Measurements from ENCODE around the gene PIK3R6.

PIK3R6 gene

GRCh38 chr17:8826808-8827435 lies 40.6 kb downstream of the PIK3R6 start:
- H3K36me3 ChIP-seq (ENCODE audit: control insufficient read depth in 2 of 2, insufficient read depth in 2 of 2, low read length in 2 of 2), result no peaks in the 10 kb centered on the region
- no peaks in the 10 kb centered on the region for H3K9me3 ChIP-seq (ENCODE audit: control insufficient read depth in 2 of 2, low read length in 2 of 2)
- H3K27me3 ChIP-seq (ENCODE audit: control insufficient read depth in 2 of 2, insufficient read depth in 2 of 2, low read length in 2 of 2), result no peaks in the 10 kb centered on the region
- H3K4me3 ChIP-seq (ENCODE audit: low read length in 2 of 2), result no peak overlapping the region
- no peak overlapping the region for H3K9ac ChIP-seq (ENCODE audit: low read depth in 1 of 2, low read length in 2 of 2)
- no peaks in the 10 kb centered on the region for H3K4me1 ChIP-seq (ENCODE audit: control insufficient read depth in 2 of 2, insufficient read depth in 2 of 2, low read length in 2 of 2)
- H3K27ac ChIP-seq (ENCODE audit: low read depth in 2 of 2, low read length in 2 of 2), result no peak overlapping the region

- no peaks in the 10 kb centered on the region for H3K4me1 ChIP-seq (ENCODE audit: control insufficient read depth in 2 of 2, insufficient read depth in 2 of 2, low read length in 2 of 2)
- H3K9ac ChIP-seq (ENCODE audit: low read depth in 1 of 2, low read length in 2 of 2), result no peak overlapping the region
- no peaks in the 10 kb centered on the region for H3K27me3 ChIP-seq (ENCODE audit: control insufficient read depth in 2 of 2, insufficient read depth in 2 of 2, low read length in 2 of 2)
- H3K27ac ChIP-seq (ENCODE audit: low read depth in 2 of 2, low read length in 2 of 2), result no peak overlapping the region
- no peak overlapping the region for H3K4me3 ChIP-seq (ENCODE audit: low read length in 2 of 2)
- H3K36me3 ChIP-seq (ENCODE audit: control insufficient read depth in 2 of 2, insufficient read depth in 2 of 2, low read length in 2 of 2), result no peaks in the 10 kb centered on the region
- no peaks in the 10 kb centered on the region for H3K9me3 ChIP-seq (ENCODE audit: control insufficient read depth in 2 of 2, low read length in 2 of 2)
Measured at GRCh38 chr17:8825802-8826201, 41.7 kb downstream of the PIK3R6 start.

DNA sequence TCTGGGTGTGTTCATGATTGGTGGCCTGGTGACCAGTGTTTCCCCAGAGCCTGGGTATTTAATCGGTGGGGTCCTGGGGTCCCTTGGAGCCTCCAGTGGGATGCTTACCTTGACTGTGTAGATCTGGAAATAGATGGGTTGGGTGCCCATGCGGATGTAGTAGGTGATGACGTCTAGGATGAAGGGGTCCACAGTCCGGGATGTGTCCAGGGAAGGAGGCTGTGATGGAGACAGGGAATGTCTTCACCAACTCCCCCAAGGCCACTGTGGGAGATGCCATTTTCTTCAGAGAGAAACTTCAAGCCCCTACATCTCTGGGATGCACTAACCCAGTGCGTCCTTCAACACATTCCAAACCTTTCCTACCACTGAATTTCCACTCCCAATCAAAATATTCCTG lies 44.2 kb downstream of the PIK3R6 start:
- H3K27me3 ChIP-seq (ENCODE audit: control insufficient read depth in 2 of 2, insufficient read depth in 2 of 2, low read length in 2 of 2), result no peaks in the 10 kb centered on the region
- H3K27ac ChIP-seq (ENCODE audit: low read depth in 2 of 2, low read length in 2 of 2), result no peak overlapping the region
- H3K4me1 ChIP-seq (ENCODE audit: control insufficient read depth in 2 of 2, insufficient read depth in 2 of 2, low read length in 2 of 2), result no peaks in the 10 kb centered on the region
- no peaks in the 10 kb centered on the region for H3K36me3 ChIP-seq (ENCODE audit: control insufficient read depth in 2 of 2, insufficient read depth in 2 of 2, low read length in 2 of 2)
- H3K9ac ChIP-seq (ENCODE audit: low read depth in 1 of 2, low read length in 2 of 2), result no peak overlapping the region
- no peaks in the 10 kb centered on the region for H3K9me3 ChIP-seq (ENCODE audit: control insufficient read depth in 2 of 2, low read length in 2 of 2)
- H3K4me3 ChIP-seq (ENCODE audit: low read length in 2 of 2), result no peak overlapping the region

- H3K9ac ChIP-seq (ENCODE audit: low read depth in 1 of 2, low read length in 2 of 2), result no peak overlapping the region
- no peak overlapping the region for H3K4me3 ChIP-seq (ENCODE audit: low read length in 2 of 2)
- no peaks in the 10 kb centered on the region for H3K4me1 ChIP-seq (ENCODE audit: control insufficient read depth in 2 of 2, insufficient read depth in 2 of 2, low read length in 2 of 2)
- H3K27me3 ChIP-seq (ENCODE audit: control insufficient read depth in 2 of 2, insufficient read depth in 2 of 2, low read length in 2 of 2), result no peaks in the 10 kb centered on the region
- H3K27ac ChIP-seq (ENCODE audit: low read depth in 2 of 2, low read length in 2 of 2), result no peak overlapping the region
- no peaks in the 10 kb centered on the region for H3K9me3 ChIP-seq (ENCODE audit: control insufficient read depth in 2 of 2, low read length in 2 of 2)
- H3K36me3 ChIP-seq (ENCODE audit: control insufficient read depth in 2 of 2, insufficient read depth in 2 of 2, low read length in 2 of 2), result no peaks in the 10 kb centered on the region
Measured at GRCh38 chr17:8822401-8823035, 45.0 kb downstream of the PIK3R6 start.

GRCh38 chr17:8821446-8822105 lies 45.9 kb downstream of the PIK3R6 start:
- Histone ChIP-seq H3K9ac (ENCODE audit: low read depth in 1 of 2, low read length in 2 of 2) (no peak overlapping the region), H3K4me3 (ENCODE audit: low read length in 2 of 2) (no peak overlapping the region), H3K9me3 (ENCODE audit: control insufficient read depth in 2 of 2, low read length in 2 of 2) (no peaks in the 10 kb centered on the region), H3K4me1 (ENCODE audit: control insufficient read depth in 2 of 2, insufficient read depth in 2 of 2, low read length in 2 of 2) (no peaks in the 10 kb centered on the region), H3K27me3 (ENCODE audit: control insufficient read depth in 2 of 2, insufficient read depth in 2 of 2, low read length in 2 of 2) (no peaks in the 10 kb centered on the region), H3K27ac (ENCODE audit: low read depth in 2 of 2, low read length in 2 of 2) (no peak overlapping the region), H3K36me3 (ENCODE audit: control insufficient read depth in 2 of 2, insufficient read depth in 2 of 2, low read length in 2 of 2) (no peaks in the 10 kb centered on the region)

- Histone ChIP-seq H3K4me1 (ENCODE audit: control insufficient read depth in 2 of 2, insufficient read depth in 2 of 2, low read length in 2 of 2) (no peaks in the 10 kb centered on the region), H3K27me3 (ENCODE audit: control insufficient read depth in 2 of 2, insufficient read depth in 2 of 2, low read length in 2 of 2) (peaks cover 0 to 4% of the 10 kb centered on the region in 2 donors), H3K4me3 (ENCODE audit: low read length in 2 of 2) (no peak overlapping the region), H3K36me3 (ENCODE audit: control insufficient read depth in 2 of 2, insufficient read depth in 2 of 2, low read length in 2 of 2) (no peaks in the 10 kb centered on the region), H3K9me3 (ENCODE audit: control insufficient read depth in 2 of 2, low read length in 2 of 2) (no peaks in the 10 kb centered on the region), H3K27ac (ENCODE audit: low read depth in 2 of 2, low read length in 2 of 2) (no peak overlapping the region), H3K9ac (ENCODE audit: low read depth in 1 of 2, low read length in 2 of 2) (no peak overlapping the region)
Measured at GRCh38 chr17:8820311-8821010, 47.0 kb downstream of the PIK3R6 start.

DNA sequence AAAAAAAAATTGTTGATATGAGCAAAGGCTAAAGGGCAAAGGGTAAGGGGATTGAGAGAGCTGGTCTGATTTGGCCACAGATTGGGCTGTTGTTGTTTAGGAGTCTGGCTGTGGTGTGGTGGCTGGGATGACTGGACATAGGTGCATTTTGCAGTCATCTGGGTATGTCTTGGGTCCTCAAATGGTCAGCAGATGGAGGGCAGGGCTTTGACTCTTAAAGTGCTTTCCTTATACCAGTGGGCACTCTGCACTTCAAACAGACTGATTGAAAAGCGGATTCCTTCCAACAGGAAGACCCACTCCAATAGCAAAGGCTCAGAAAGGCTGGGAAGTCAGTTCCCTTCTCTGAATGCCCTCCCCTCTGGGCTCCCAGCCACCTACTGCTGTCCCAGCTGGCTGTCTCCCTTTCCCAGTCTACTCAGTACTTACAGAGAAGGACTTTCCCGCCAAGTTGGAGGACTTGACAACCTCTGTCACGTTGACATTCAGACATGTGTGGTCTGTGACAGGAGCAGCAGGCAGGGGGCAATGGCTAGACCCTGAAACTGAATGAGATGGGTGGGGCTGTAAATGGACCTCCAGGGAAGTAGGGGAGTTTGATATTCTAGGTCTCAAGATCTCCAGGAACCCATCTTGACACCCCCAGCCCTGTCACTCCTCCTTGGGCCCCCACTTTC lies 48.7 kb downstream of the PIK3R6 start:
- Histone ChIP-seq H3K36me3 (ENCODE audit: control insufficient read depth in 2 of 2, insufficient read depth in 2 of 2, low read length in 2 of 2) (no peaks in the 10 kb centered on the region), H3K4me1 (ENCODE audit: control insufficient read depth in 2 of 2, insufficient read depth in 2 of 2, low read length in 2 of 2) (no peaks in the 10 kb centered on the region), H3K27me3 (ENCODE audit: control insufficient read depth in 2 of 2, insufficient read depth in 2 of 2, low read length in 2 of 2) (peaks cover 0 to 4% of the 10 kb centered on the region in 2 donors), H3K9me3 (ENCODE audit: control insufficient read depth in 2 of 2, low read length in 2 of 2) (no peaks in the 10 kb centered on the region), H3K27ac (ENCODE audit: low read depth in 2 of 2, low read length in 2 of 2) (no peak overlapping the region), H3K4me3 (ENCODE audit: low read length in 2 of 2) (no peak overlapping the region), H3K9ac (ENCODE audit: low read depth in 1 of 2, low read length in 2 of 2) (no peak overlapping the region)

DNA sequence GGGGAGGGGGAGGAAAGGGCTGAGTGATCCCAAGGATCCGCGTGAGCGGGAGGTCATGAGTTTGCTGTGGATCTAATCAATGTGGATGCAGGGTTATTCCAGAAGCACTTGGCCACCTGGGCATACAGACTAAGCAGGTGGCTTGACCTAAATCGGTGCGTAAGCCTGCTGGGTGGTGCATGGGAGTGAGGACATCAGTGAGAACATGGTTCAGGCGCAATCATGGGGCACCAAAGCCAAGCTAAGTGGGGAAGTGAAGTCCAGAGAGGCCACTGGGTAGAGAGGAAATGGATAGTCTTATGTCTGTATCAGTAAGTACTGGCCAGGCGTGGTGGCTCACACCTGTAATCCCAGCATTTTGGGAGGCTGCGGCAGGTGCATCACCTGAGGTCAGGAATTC lies 49.4 kb downstream of the PIK3R6 start:
- no peaks in the 10 kb centered on the region for H3K36me3 ChIP-seq (ENCODE audit: control insufficient read depth in 2 of 2, insufficient read depth in 2 of 2, low read length in 2 of 2)
- peaks cover 0 to 4% of the 10 kb centered on the region in 2 donors for H3K27me3 ChIP-seq (ENCODE audit: control insufficient read depth in 2 of 2, insufficient read depth in 2 of 2, low read length in 2 of 2)
- H3K9ac ChIP-seq (ENCODE audit: low read depth in 1 of 2, low read length in 2 of 2), result no peak overlapping the region
- H3K9me3 ChIP-seq (ENCODE audit: control insufficient read depth in 2 of 2, low read length in 2 of 2), result no peaks in the 10 kb centered on the region
- no peak overlapping the region for H3K27ac ChIP-seq (ENCODE audit: low read depth in 2 of 2, low read length in 2 of 2)
- H3K4me3 ChIP-seq (ENCODE audit: low read length in 2 of 2), result no peak overlapping the region
- H3K4me1 ChIP-seq (ENCODE audit: control insufficient read depth in 2 of 2, insufficient read depth in 2 of 2, low read length in 2 of 2), result no peaks in the 10 kb centered on the region

GRCh38 chr17:8806926-8807550 lies 60.4 kb downstream of the PIK3R6 start:
- H3K4me3 ChIP-seq (ENCODE audit: low read length in 2 of 2), result no peak overlapping the region
- H3K9me3 ChIP-seq (ENCODE audit: control insufficient read depth in 2 of 2, low read length in 2 of 2), result no peaks in the 10 kb centered on the region
- H3K4me1 ChIP-seq (ENCODE audit: control insufficient read depth in 2 of 2, insufficient read depth in 2 of 2, low read length in 2 of 2), result peaks cover 7 to 11% of the 10 kb centered on the region in 2 donors
- no peaks in the 10 kb centered on the region for H3K27me3 ChIP-seq (ENCODE audit: control insufficient read depth in 2 of 2, insufficient read depth in 2 of 2, low read length in 2 of 2)
- H3K36me3 ChIP-seq (ENCODE audit: control insufficient read depth in 2 of 2, insufficient read depth in 2 of 2, low read length in 2 of 2), result no peaks in the 10 kb centered on the region
- H3K9ac ChIP-seq (ENCODE audit: low read depth in 1 of 2, low read length in 2 of 2), result no peak overlapping the region
- peak overlapping the region in 1 of 2 donors; percentile 64 for H3K27ac ChIP-seq (ENCODE audit: low read depth in 2 of 2, low read length in 2 of 2)
